Measurements from ENCODE around the gene AJAP1.

DNA sequence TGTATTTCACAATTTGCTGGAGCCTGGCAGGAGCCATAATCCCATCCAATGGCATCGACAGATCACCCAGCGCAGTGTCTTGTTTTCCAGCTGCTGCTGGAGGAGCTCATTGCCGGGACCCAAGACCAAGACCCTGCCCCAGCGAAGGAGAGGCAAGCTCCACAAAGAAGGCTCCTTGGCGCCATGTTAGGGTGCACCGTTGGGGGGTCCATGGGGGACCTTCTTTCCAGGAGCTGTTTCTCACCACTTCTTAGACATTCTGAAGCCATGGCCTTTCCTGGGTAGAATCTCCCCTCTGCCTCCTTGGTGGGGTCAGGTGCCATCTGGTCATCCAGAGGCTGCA lies 31.1 kb downstream of the AJAP1 start:
- TF ChIP-seq CTCF (IDR thresholded peaks at IDR 0.05) (no peak), POLR2A (IDR thresholded peaks at IDR 0.05) (no peak), EP300 (IDR thresholded peaks at IDR 0.05) (no peak)
